ENCODE data around the gene SMARCD3.

SMARCD3 gene

GRCh38 chr7:151232091-151232916, 16.2 kb downstream of the SMARCD3 start, which contains the start of gene CHPF2:
CHPF2 (plus strand) TSS chr7:151232483; CDS start chr7:151234012, 1,529 bp downstream.
- DNase-seq (ENCODE audit: low read depth), result peak; percentile 80
- TF ChIP-seq, protein P1, sequence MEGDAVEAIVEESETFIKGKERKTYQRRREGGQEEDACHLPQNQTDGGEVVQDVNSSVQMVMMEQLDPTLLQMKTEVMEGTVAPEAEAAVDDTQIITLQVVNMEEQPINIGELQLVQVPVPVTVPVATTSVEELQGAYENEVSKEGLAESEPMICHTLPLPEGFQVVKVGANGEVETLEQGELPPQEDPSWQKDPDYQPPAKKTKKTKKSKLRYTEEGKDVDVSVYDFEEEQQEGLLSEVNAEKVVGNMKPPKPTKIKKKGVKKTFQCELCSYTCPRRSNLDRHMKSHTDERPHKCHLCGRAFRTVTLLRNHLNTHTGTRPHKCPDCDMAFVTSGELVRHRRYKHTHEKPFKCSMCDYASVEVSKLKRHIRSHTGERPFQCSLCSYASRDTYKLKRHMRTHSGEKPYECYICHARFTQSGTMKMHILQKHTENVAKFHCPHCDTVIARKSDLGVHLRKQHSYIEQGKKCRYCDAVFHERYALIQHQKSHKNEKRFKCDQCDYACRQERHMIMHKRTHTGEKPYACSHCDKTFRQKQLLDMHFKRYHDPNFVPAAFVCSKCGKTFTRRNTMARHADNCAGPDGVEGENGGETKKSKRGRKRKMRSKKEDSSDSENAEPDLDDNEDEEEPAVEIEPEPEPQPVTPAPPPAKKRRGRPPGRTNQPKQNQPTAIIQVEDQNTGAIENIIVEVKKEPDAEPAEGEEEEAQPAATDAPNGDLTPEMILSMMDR (conservative IDR thresholded peaks at IDR 0.05; ENCODE audit: control insufficient read depth, insufficient read depth, low read depth, low read length), result no peak
- H3K4me3 ChIP-seq (ENCODE audit: control insufficient read depth, low read depth, low read length), result peak within 1 kb of the TSS; percentile 92

GRCh38 chr7:151231080-151231479, 17.4 kb downstream of the SMARCD3 start:
- TF ChIP-seq, protein P1 (conservative IDR thresholded peaks at IDR 0.05; ENCODE audit: control insufficient read depth, insufficient read depth, low read depth, low read length), result no peak
- DNase-seq (ENCODE audit: low read depth), result no peak

GRCh38 chr7:151229249-151229648, 19.2 kb downstream of the SMARCD3 start:
- TF ChIP-seq, protein P1 (conservative IDR thresholded peaks at IDR 0.05; ENCODE audit: control insufficient read depth, insufficient read depth, low read depth, low read length), result no peak
- no peak overlapping the region for H3K4me3 ChIP-seq (ENCODE audit: control insufficient read depth, low read depth, low read length)
- no peak for DNase-seq (ENCODE audit: low read depth)

More at GRCh38 chr7:151231080-151231479, 17.4 kb downstream of the SMARCD3 start:
- no peak overlapping the region for H3K4me3 ChIP-seq (ENCODE audit: control insufficient read depth, low read depth, low read length)

GRCh38 chr7:151228024-151228866, 20.2 kb downstream of the SMARCD3 start:
- H3K4me3 ChIP-seq (ENCODE audit: control insufficient read depth, low read depth, low read length), result peak overlapping the region; percentile 93

DNA sequence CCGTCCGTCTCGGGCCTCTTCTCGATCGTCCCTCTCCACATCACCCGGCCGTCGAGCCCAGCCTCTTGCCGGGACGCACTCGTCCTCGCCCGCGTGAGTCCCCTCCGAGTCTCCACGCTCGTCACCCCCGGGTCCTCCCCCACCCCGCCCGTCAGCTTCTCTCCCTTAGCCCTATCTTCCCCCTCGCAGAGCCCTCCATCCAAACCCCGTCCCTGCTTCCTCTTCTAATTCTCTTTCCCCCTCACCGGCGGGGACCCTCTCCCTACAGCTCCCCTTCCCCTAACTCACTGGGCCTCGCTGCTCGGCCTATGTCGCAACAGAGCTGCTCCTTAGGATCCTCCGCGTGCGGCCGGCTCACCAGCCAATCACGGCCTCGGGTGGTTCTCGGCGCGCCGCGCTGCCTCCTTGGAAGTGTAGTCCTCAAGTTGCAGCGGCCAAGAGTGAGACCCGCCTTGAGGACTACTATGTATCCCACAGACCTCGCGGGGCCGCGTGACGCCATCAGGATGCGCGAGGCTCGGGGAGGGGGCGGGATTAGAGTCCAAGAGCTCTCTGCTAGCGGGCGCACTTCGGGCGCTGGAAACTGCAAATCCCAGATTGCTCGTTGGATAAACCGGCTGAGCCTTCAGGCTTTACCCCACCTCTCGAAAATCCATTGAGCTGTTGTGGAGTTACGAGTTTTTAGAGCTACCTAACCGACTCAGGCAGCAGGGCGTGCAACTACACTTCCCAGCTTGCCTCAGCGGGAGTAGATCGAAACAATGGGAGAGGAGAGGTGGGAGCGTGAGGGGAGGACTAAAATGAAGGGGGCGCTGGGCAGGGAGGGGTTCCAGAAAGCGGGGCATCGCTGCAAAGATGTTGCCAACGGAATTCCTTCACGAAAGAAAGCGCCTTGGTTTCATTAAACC, 21.4 kb downstream of the SMARCD3 start, which contains the start of gene ABCF2:
ABCF2 (minus strand) TSS at position 331 of the 908 bp plus-strand sequence. CDS start 747 bp downstream, outside the sequence.
- TF ChIP-seq, protein P1 (conservative IDR thresholded peaks at IDR 0.05; ENCODE audit: control insufficient read depth, insufficient read depth, low read depth, low read length), result no peak
- DNase-seq (ENCODE audit: low read depth), result peak; percentile 99
- H3K4me3 ChIP-seq (ENCODE audit: control insufficient read depth, low read depth, low read length), result peak within 1 kb of the TSS; percentile 93

More at GRCh38 chr7:151228024-151228866, 20.2 kb downstream of the SMARCD3 start:
- TF ChIP-seq, protein P1 (conservative IDR thresholded peaks at IDR 0.05; ENCODE audit: control insufficient read depth, insufficient read depth, low read depth, low read length), result no peak
- no peak for DNase-seq (ENCODE audit: low read depth)

GRCh38 chr7:151226560-151226874, 22.0 kb downstream of the SMARCD3 start:
- TF ChIP-seq, protein P1 (conservative IDR thresholded peaks at IDR 0.05; ENCODE audit: control insufficient read depth, insufficient read depth, low read depth, low read length), result no peak
- DNase-seq (ENCODE audit: low read depth), result no peak
- H3K4me3 ChIP-seq (ENCODE audit: control insufficient read depth, low read depth, low read length), result peak overlapping the region; percentile 93

Measured in fibroblast of mammary gland (primary cell).